B cell (primary cell): ENCODE data around the gene C5.

Source experiments
- CTCF ChIP-seq: fragments of 200-600 bp; IDR thresholded peaks from one replicate; pipeline ENCODE4 v1.8.0; 2022; ENCODE audit warnings: antibody characterized with exemption, mild to moderate bottlenecking
- EZH2 ChIP-seq: IDR thresholded peaks from 2 replicates; pipeline ENCODE4 v1.6.1; 2012; ENCODE audit warnings: borderline replicate concordance, low read depth, mild to moderate bottlenecking, moderate library complexity, low read length; ENCODE audit not compliant: insufficient read depth, poor library complexity, severe bottlenecking

GRCh38 chr9:120913647-120914264, 136.3 kb downstream of the C5 start:
- TF ChIP-seq EZH2 = no peak
- TF ChIP-seq CTCF = no peak
